NCI-H146 treated with DMSO at 0.1 percent for 48 hours (cell line): ENCODE measurements around the gene MASP1.
"Not testable (repeated sequence)": the region's sequence is repeated elsewhere in the genome, so short reads cannot be mapped to it uniquely, and the experiment has no call there.

Source experiments
- DNase-seq: peaks from one replicate; lab custom pipeline; 2025; ENCODE audit not compliant: unreplicated experiment; lab: John Stamatoyannopoulos, UW

The MASP1 gene

GRCh38 chr3:187227658-187228258, 63.8 kb downstream of the MASP1 start:
- no peak for DNase-seq

- DNase-seq: no peak
Measured at GRCh38 chr3:187223799-187224198, 67.7 kb downstream of the MASP1 start.

GRCh38 chr3:187222801-187223200, 68.7 kb downstream of the MASP1 start:
- no peak for DNase-seq

- no peak for DNase-seq
Measured at GRCh38 chr3:187215460-187215859, 76.1 kb downstream of the MASP1 start.

- DNase-seq: no peak
Measured at GRCh38 chr3:187213616-187214015, 77.9 kb downstream of the MASP1 start.

GRCh38 chr3:187212705-187213104, 78.8 kb downstream of the MASP1 start:
- DNase-seq: no peak

- no peak for DNase-seq
Measured at GRCh38 chr3:187212196-187212545, 79.4 kb downstream of the MASP1 start.

GRCh38 chr3:187211532-187212195, 79.9 kb downstream of the MASP1 start:
- DNase-seq: no peak

GRCh38 chr3:187210545-187211327, 80.8 kb downstream of the MASP1 start:
- DNase-seq: no peak

GRCh38 chr3:187210091-187210490, 81.4 kb downstream of the MASP1 start:
- no peak for DNase-seq

- DNase-seq: no peak
Measured at GRCh38 chr3:187209491-187209890, 82.0 kb downstream of the MASP1 start.

GRCh38 chr3:187208159-187208558, 83.4 kb downstream of the MASP1 start:
- no peak for DNase-seq

- DNase-seq: no peak
Measured at GRCh38 chr3:187207624-187208023, 83.9 kb downstream of the MASP1 start.

GRCh38 chr3:187207062-187207461, 84.5 kb downstream of the MASP1 start:
- no peak for DNase-seq

GRCh38 chr3:187205683-187206082, 85.9 kb downstream of the MASP1 start:
- DNase-seq: no peak

- not testable (repeated sequence) for DNase-seq
Measured at GRCh38 chr3:187199463-187200050, 92.0 kb downstream of the MASP1 start.

GRCh38 chr3:187198490-187198889, 93.0 kb downstream of the MASP1 start:
- DNase-seq: no peak

GRCh38 chr3:187197335-187197649, 94.2 kb downstream of the MASP1 start, which contains the start of gene RTP1:
Gene RTP1 (plus strand): TSS chr3:187197486. CDS start chr3:187197516, 30 bp downstream.
- DNase-seq: no peak

- DNase-seq: no peak
Measured at GRCh38 chr3:187196573-187197334, 94.8 kb downstream of the MASP1 start.

- no peak for DNase-seq
Measured at GRCh38 chr3:187193181-187193580, 98.4 kb downstream of the MASP1 start.

- DNase-seq: no peak
Measured at GRCh38 chr3:187191271-187191670, 100.3 kb downstream of the MASP1 start.
